SKM-1 (cell line): ENCODE results near the gene FAM117B.
"Not testable (repeated sequence)": the region's sequence is repeated elsewhere in the genome, so short reads cannot be mapped to it uniquely, and the experiment has no call there.

Experiments
- DNase-seq: peaks from one replicate; lab custom pipeline; 2025; ENCODE audit not compliant: unreplicated experiment; lab: John Stamatoyannopoulos, UW

FAM117B gene

GRCh38 chr2:202807431-202808138 is 172.8 kb downstream of the FAM117B start:
- not testable (repeated sequence) for DNase-seq

- DNase-seq, result no peak
Observed at GRCh38 chr2:202808754-202809153, 174.0 kb downstream of the FAM117B start.

- DNase-seq, result no peak
Observed at GRCh38 chr2:202813387-202813786, 178.6 kb downstream of the FAM117B start.

- DNase-seq, result no peak
Observed at GRCh38 chr2:202814226-202814625, 179.5 kb downstream of the FAM117B start.

- no peak for DNase-seq
Observed at GRCh38 chr2:202815548-202816360, 181.0 kb downstream of the FAM117B start.

- no peak for DNase-seq
Observed at GRCh38 chr2:202817771-202818170, 183.0 kb downstream of the FAM117B start.

- DNase-seq, result no peak
Observed at GRCh38 chr2:202818321-202818720, 183.6 kb downstream of the FAM117B start.
